Activated naive CD8-positive, alpha-beta T cell (primary cell): ENCODE results near the gene UNC80.

Experiments used
- H3K27ac Mint-ChIP-seq: one replicate; pipeline ENCODE4 v1.8.0; 2021; ENCODE audit warnings: mixed read lengths
- H3K27me3 Mint-ChIP-seq: one replicate; pipeline ENCODE4 v1.8.0; 2021; ENCODE audit warnings: mixed read lengths
- H3K36me3 Mint-ChIP-seq: one replicate; pipeline ENCODE4 v1.8.0; 2021; ENCODE audit warnings: mixed read lengths
- H3K4me1 Mint-ChIP-seq: one replicate; pipeline ENCODE4 v1.8.0; 2021; ENCODE audit warnings: low read depth, mixed read lengths
- H3K4me3 Mint-ChIP-seq: one replicate; pipeline ENCODE4 v1.8.0; 2021; ENCODE audit warnings: mild to moderate bottlenecking, mixed read lengths
- H3K9me3 Mint-ChIP-seq: one replicate; pipeline ENCODE4 v1.8.0; 2021; ENCODE audit warnings: low read depth, mixed read lengths

UNC80 gene

GRCh38 chr2:209845666-209846065 lies 74.0 kb downstream of the UNC80 start:
- Mint-ChIP-seq H3K27me3 (peaks cover 2% of the 10 kb centered on the region), H3K36me3 (no peaks in the 10 kb centered on the region), H3K9me3 (no peaks in the 10 kb centered on the region), H3K27ac (no peak overlapping the region), H3K4me3 (no peak overlapping the region), H3K4me1 (no peaks in the 10 kb centered on the region)

- H3K36me3 Mint-ChIP-seq, result no peaks in the 10 kb centered on the region
- no peak overlapping the region for H3K27ac Mint-ChIP-seq
- H3K4me1 Mint-ChIP-seq, result no peaks in the 10 kb centered on the region
- no peak overlapping the region for H3K4me3 Mint-ChIP-seq
- peaks cover 9% of the 10 kb centered on the region for H3K27me3 Mint-ChIP-seq
- H3K9me3 Mint-ChIP-seq, result peaks cover 5% of the 10 kb centered on the region
These were observed 93.2 kb downstream of the UNC80 start for GRCh38 chr2:209864716-209865295.

- no peak overlapping the region for H3K27ac Mint-ChIP-seq
- H3K27me3 Mint-ChIP-seq, result peaks cover 8% of the 10 kb centered on the region
- H3K36me3 Mint-ChIP-seq, result no peaks in the 10 kb centered on the region
- no peaks in the 10 kb centered on the region for H3K4me1 Mint-ChIP-seq
- H3K9me3 Mint-ChIP-seq, result peaks cover 5% of the 10 kb centered on the region
- H3K4me3 Mint-ChIP-seq, result no peak overlapping the region
These were observed 96.8 kb downstream of the UNC80 start for GRCh38 chr2:209868271-209868994.

GRCh38 chr2:209870067-209870466 lies 98.4 kb downstream of the UNC80 start:
- Mint-ChIP-seq H3K27ac (no peak overlapping the region), H3K27me3 (peaks cover 4% of the 10 kb centered on the region), H3K9me3 (peaks cover 5% of the 10 kb centered on the region), H3K4me1 (no peaks in the 10 kb centered on the region), H3K4me3 (no peak overlapping the region), H3K36me3 (no peaks in the 10 kb centered on the region)

- Mint-ChIP-seq H3K4me1 (no peaks in the 10 kb centered on the region), H3K27ac (no peak overlapping the region), H3K9me3 (no peaks in the 10 kb centered on the region), H3K36me3 (no peaks in the 10 kb centered on the region), H3K27me3 (peaks cover 8% of the 10 kb centered on the region), H3K4me3 (no peak overlapping the region)
These were observed 101.0 kb downstream of the UNC80 start for GRCh38 chr2:209872675-209873074.

- no peak overlapping the region for H3K4me3 Mint-ChIP-seq
These were observed 103.6 kb downstream of the UNC80 start for GRCh38 chr2:209875270-209875669.

GRCh38 chr2:209876211-209876610 lies 104.6 kb downstream of the UNC80 start:
- peaks cover 6% of the 10 kb centered on the region for H3K27me3 Mint-ChIP-seq
- H3K4me1 Mint-ChIP-seq, result no peaks in the 10 kb centered on the region
- H3K36me3 Mint-ChIP-seq, result no peaks in the 10 kb centered on the region
- H3K9me3 Mint-ChIP-seq, result no peaks in the 10 kb centered on the region
- H3K27ac Mint-ChIP-seq, result no peak overlapping the region
- H3K4me3 Mint-ChIP-seq, result no peak overlapping the region

More at GRCh38 chr2:209875270-209875669, 103.6 kb downstream of the UNC80 start:
- Mint-ChIP-seq H3K9me3 (no peaks in the 10 kb centered on the region), H3K4me1 (no peaks in the 10 kb centered on the region), H3K36me3 (no peaks in the 10 kb centered on the region), H3K27ac (no peak overlapping the region), H3K27me3 (peaks cover 6% of the 10 kb centered on the region)

- no peaks in the 10 kb centered on the region for H3K9me3 Mint-ChIP-seq
- no peak overlapping the region for H3K27ac Mint-ChIP-seq
- H3K27me3 Mint-ChIP-seq, result peaks cover 6% of the 10 kb centered on the region
- H3K36me3 Mint-ChIP-seq, result no peaks in the 10 kb centered on the region
- H3K4me3 Mint-ChIP-seq, result no peak overlapping the region
- H3K4me1 Mint-ChIP-seq, result no peaks in the 10 kb centered on the region
These were observed 107.1 kb downstream of the UNC80 start for GRCh38 chr2:209878701-209879100.

- Mint-ChIP-seq H3K27ac (no peak overlapping the region), H3K4me3 (no peak overlapping the region), H3K4me1 (no peaks in the 10 kb centered on the region), H3K27me3 (peaks cover 1% of the 10 kb centered on the region), H3K9me3 (no peaks in the 10 kb centered on the region), H3K36me3 (no peaks in the 10 kb centered on the region)
These were observed 129.0 kb downstream of the UNC80 start for GRCh38 chr2:209900638-209901037.

GRCh38 chr2:209901172-209901571 lies 129.5 kb downstream of the UNC80 start:
- H3K36me3 Mint-ChIP-seq, result no peaks in the 10 kb centered on the region
- H3K4me1 Mint-ChIP-seq, result no peaks in the 10 kb centered on the region
- no peak overlapping the region for H3K4me3 Mint-ChIP-seq
- no peak overlapping the region for H3K27ac Mint-ChIP-seq
- H3K27me3 Mint-ChIP-seq, result peaks cover 1% of the 10 kb centered on the region
- no peaks in the 10 kb centered on the region for H3K9me3 Mint-ChIP-seq

- peaks cover 3% of the 10 kb centered on the region for H3K27me3 Mint-ChIP-seq
- H3K4me1 Mint-ChIP-seq, result no peaks in the 10 kb centered on the region
- H3K4me3 Mint-ChIP-seq, result no peak overlapping the region
- H3K9me3 Mint-ChIP-seq, result no peaks in the 10 kb centered on the region
- H3K36me3 Mint-ChIP-seq, result no peaks in the 10 kb centered on the region
- H3K27ac Mint-ChIP-seq, result no peak overlapping the region
These were observed 134.1 kb downstream of the UNC80 start for GRCh38 chr2:209905691-209906090.

- no peak overlapping the region for H3K4me3 Mint-ChIP-seq
- H3K27ac Mint-ChIP-seq, result no peak overlapping the region
- no peaks in the 10 kb centered on the region for H3K4me1 Mint-ChIP-seq
- no peaks in the 10 kb centered on the region for H3K9me3 Mint-ChIP-seq
- peaks cover 2% of the 10 kb centered on the region for H3K27me3 Mint-ChIP-seq
- no peaks in the 10 kb centered on the region for H3K36me3 Mint-ChIP-seq
These were observed 136.1 kb downstream of the UNC80 start for GRCh38 chr2:209907746-209908145.

GRCh38 chr2:209908511-209908910 lies 136.9 kb downstream of the UNC80 start:
- Mint-ChIP-seq H3K27me3 (peaks cover 2% of the 10 kb centered on the region), H3K4me1 (no peaks in the 10 kb centered on the region), H3K4me3 (no peak overlapping the region), H3K27ac (no peak overlapping the region), H3K9me3 (no peaks in the 10 kb centered on the region), H3K36me3 (no peaks in the 10 kb centered on the region)

- Mint-ChIP-seq H3K9me3 (no peaks in the 10 kb centered on the region), H3K27me3 (peaks cover 6% of the 10 kb centered on the region), H3K4me3 (no peak overlapping the region), H3K36me3 (no peaks in the 10 kb centered on the region), H3K27ac (no peak overlapping the region), H3K4me1 (no peaks in the 10 kb centered on the region)
These were observed 139.9 kb downstream of the UNC80 start for GRCh38 chr2:209911486-209911885.

GRCh38 chr2:209913786-209914345 lies 142.2 kb downstream of the UNC80 start:
- H3K27me3 Mint-ChIP-seq, result peaks cover 10% of the 10 kb centered on the region
- no peak overlapping the region for H3K27ac Mint-ChIP-seq
- no peaks in the 10 kb centered on the region for H3K9me3 Mint-ChIP-seq
- H3K36me3 Mint-ChIP-seq, result no peaks in the 10 kb centered on the region
- no peaks in the 10 kb centered on the region for H3K4me1 Mint-ChIP-seq
- H3K4me3 Mint-ChIP-seq, result no peak overlapping the region
